ENCODE measurements around the gene VAV2.
"Not testable (repeated sequence)": the region's sequence is repeated elsewhere in the genome, so short reads cannot be mapped to it uniquely, and the experiment has no call there.

Gene VAV2

GRCh38 chr9:133960568-133961129, 31.5 kb downstream of the VAV2 start:
- H3K4me3 ChIP-seq (replicated peaks; ENCODE audit: low read depth, low read length), result no peak overlapping the region
- TF ChIP-seq CTCF (IDR thresholded peaks at IDR 0.05; ENCODE audit: low read depth, low read length, missing control alignments), result no peak
- DNase-seq (ENCODE audit: extremely low read depth, low read depth), result no peak

DNA sequence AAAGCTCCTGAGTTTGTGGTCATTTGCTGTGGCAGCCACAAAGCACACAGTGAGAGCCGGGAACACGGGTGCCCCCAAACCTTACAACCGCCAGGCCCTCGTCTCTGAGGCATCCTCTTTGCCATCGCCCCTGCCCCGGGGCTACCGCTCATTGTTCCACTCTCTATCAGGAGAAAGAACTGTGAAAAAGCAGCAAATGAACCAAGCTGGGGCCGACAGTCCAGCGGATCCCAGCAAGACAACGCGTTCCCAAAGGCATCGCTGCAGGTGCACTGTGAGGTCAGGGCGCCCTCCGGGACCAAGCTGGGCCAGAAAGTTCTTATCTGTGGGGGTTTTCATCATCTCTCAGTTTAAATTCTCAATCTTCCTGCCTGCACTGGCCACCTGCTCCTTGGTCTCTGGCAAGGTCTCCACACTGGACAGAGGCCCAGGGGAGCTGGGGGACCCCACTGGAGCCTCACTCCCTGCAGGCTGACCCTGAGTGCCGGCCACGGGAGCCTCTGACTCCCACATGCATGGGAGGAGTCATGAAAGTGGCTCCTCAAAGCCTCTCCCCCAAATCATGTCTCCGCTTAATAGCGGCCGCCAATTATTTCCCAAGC, 32.1 kb downstream of the VAV2 start:
- no peak for DNase-seq (ENCODE audit: extremely low read depth, low read depth)
- H3K4me3 ChIP-seq (replicated peaks; ENCODE audit: low read depth, low read length), result no peak overlapping the region
- TF ChIP-seq CTCF (IDR thresholded peaks at IDR 0.05; ENCODE audit: low read depth, low read length, missing control alignments), result no peak

GRCh38 chr9:133959171-133959570, 33.0 kb downstream of the VAV2 start:
- no peak overlapping the region for H3K4me3 ChIP-seq (replicated peaks; ENCODE audit: low read depth, low read length)
- no peak for DNase-seq (ENCODE audit: extremely low read depth, low read depth)

GRCh38 chr9:133958756-133959155, 33.4 kb downstream of the VAV2 start:
- no peak for DNase-seq (ENCODE audit: extremely low read depth, low read depth)
- no peak for TF ChIP-seq CTCF (IDR thresholded peaks at IDR 0.05; ENCODE audit: low read depth, low read length, missing control alignments)
- no peak overlapping the region for H3K4me3 ChIP-seq (replicated peaks; ENCODE audit: low read depth, low read length)

More at GRCh38 chr9:133959171-133959570, 33.0 kb downstream of the VAV2 start:
- no peak for TF ChIP-seq CTCF (IDR thresholded peaks at IDR 0.05; ENCODE audit: low read depth, low read length, missing control alignments)

- H3K4me3 ChIP-seq (replicated peaks; ENCODE audit: low read depth, low read length); DNase-seq (ENCODE audit: extremely low read depth, low read depth): not testable (repeated sequence)
These were observed 34.4 kb downstream of the VAV2 start for GRCh38 chr9:133957772-133958171.

GRCh38 chr9:133957328-133957727, 34.8 kb downstream of the VAV2 start:
- H3K4me3 ChIP-seq (replicated peaks; ENCODE audit: low read depth, low read length), result no peak overlapping the region
- TF ChIP-seq CTCF (IDR thresholded peaks at IDR 0.05; ENCODE audit: low read depth, low read length, missing control alignments), result no peak
- no peak for DNase-seq (ENCODE audit: extremely low read depth, low read depth)

DNA sequence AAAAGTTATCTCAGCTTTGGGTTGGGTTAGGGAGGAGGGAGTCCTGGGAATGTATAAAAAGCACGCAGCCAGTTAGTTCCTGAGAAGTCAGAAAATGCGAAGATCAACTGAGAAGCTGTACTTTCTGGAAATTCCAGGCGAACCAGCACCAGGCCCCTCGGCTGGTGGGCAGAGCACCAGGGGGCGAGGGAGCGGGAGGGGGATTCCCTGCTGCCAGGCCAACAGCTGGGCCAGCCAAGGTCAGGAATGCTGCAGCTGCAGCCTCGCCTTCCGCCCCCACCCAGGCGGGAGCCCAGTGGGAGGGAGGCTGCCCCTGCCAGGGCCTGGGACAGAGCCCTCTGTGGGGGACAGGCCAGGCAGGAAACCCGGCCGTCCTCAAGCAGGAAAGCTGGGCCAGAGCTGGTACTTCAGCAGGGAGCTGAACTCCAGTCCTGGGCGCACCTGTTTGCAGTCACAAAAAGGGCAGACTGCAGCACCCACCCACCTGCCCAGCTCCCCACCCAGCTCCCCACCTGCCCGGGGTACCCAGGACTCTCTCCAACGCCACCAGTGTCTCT, 35.5 kb downstream of the VAV2 start:
- no peak for TF ChIP-seq CTCF (IDR thresholded peaks at IDR 0.05; ENCODE audit: low read depth, low read length, missing control alignments)
- DNase-seq (ENCODE audit: extremely low read depth, low read depth), result no peak
- H3K4me3 ChIP-seq (replicated peaks; ENCODE audit: low read depth, low read length), result no peak overlapping the region
